Fibroblast of the conjunctiva (primary cell): Measurements from ENCODE around the gene NMT2.
"Not testable (repeated sequence)": the region's sequence is repeated elsewhere in the genome, so short reads cannot be mapped to it uniquely, and the experiment has no call there.

ENCODE experiments used
- DNase-seq: peaks from one replicate; pipeline ENCODE4 v3.0.0-alpha.2; 2010; ENCODE audit warnings: low read depth

The NMT2 gene

GRCh38 chr10:15168291-15168785 lies at the start of gene NMT2:
NMT2 (minus strand) TSS chr10:15168693; CDS start chr10:15168612, 81 bp downstream.
- no peak for DNase-seq

- DNase-seq = no peak
Measured at GRCh38 chr10:15216700-15217099, 48.2 kb upstream of the NMT2 start.

GRCh38 chr10:15214237-15214636 lies 45.7 kb upstream of the NMT2 start:
- no peak for DNase-seq

- no peak for DNase-seq
Measured at GRCh38 chr10:15213461-15213861, 45.0 kb upstream of the NMT2 start.

GRCh38 chr10:15211464-15211979 lies 43.0 kb upstream of the NMT2 start:
- peak; percentile 31 for DNase-seq

GRCh38 chr10:15210521-15210920 lies 42.0 kb upstream of the NMT2 start:
- no peak for DNase-seq

- DNase-seq = peak; percentile 59
Measured at GRCh38 chr10:15209827-15210509, 41.5 kb upstream of the NMT2 start.

GRCh38 chr10:15208221-15208620 lies 39.7 kb upstream of the NMT2 start:
- DNase-seq = no peak

GRCh38 chr10:15207410-15207809 lies 38.9 kb upstream of the NMT2 start:
- not testable (repeated sequence) for DNase-seq

- DNase-seq = no peak
Measured at GRCh38 chr10:15202639-15203038, 34.1 kb upstream of the NMT2 start.

- not testable (repeated sequence) for DNase-seq
Measured at GRCh38 chr10:15202301-15202621, 33.8 kb upstream of the NMT2 start.

- DNase-seq = no peak
Measured at GRCh38 chr10:15201589-15202300, 33.3 kb upstream of the NMT2 start.

- peak; percentile 49 for DNase-seq
Measured at GRCh38 chr10:15200626-15201025, 32.1 kb upstream of the NMT2 start.

GRCh38 chr10:15197911-15198310 lies 29.4 kb upstream of the NMT2 start:
- no peak for DNase-seq

- DNase-seq = no peak
Measured at GRCh38 chr10:15197276-15197675, 28.8 kb upstream of the NMT2 start.

GRCh38 chr10:15196021-15196834 lies 27.7 kb upstream of the NMT2 start:
- no peak for DNase-seq

GRCh38 chr10:15189133-15189885 lies 20.8 kb upstream of the NMT2 start:
- DNase-seq = no peak

GRCh38 chr10:15188603-15189002 lies 20.1 kb upstream of the NMT2 start:
- DNase-seq = no peak

- no peak for DNase-seq
Measured at GRCh38 chr10:15183689-15184481, 15.4 kb upstream of the NMT2 start.

GRCh38 chr10:15182540-15183207 lies 14.2 kb upstream of the NMT2 start:
- DNase-seq = peak; percentile 76
